ENCODE measurements around the gene DIAPH1.

Gene DIAPH1

DNA sequence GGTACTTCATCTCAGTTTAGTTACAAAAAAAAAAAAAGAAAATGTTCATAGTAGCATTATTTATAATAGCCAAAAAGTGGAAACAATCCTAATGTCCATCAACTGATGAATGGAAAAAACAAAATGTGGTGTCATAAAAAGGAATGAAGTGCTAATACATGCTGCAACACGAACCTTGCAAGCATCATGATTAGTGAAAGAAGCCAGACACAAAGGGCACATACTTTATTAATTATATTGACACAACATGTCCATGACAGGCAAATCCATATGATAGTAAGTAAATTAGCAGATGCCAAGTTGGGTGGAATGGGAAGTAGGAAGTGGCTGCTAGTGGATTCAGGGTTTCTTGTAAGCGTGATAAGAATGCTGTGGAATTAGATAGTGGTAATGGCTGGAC lies 75.7 kb downstream of the DIAPH1 start:
- Histone ChIP-seq H3K36me3 (ENCODE audit: control insufficient read depth, low read length) (peaks cover 37% of the 10 kb centered on the region), H3K9me3 (ENCODE audit: control insufficient read depth, insufficient read depth, low read length) (peaks cover 6% of the 10 kb centered on the region; the same call in 1 of the 2 replicates), H3K4me2 (ENCODE audit: low read length) (no peak overlapping the region), H3K79me2 (ENCODE audit: control insufficient read depth, low read length) (no peaks in the 10 kb centered on the region), H3K27me3 (ENCODE audit: control insufficient read depth, low read length) (no peaks in the 10 kb centered on the region), H4K20me1 (ENCODE audit: control insufficient read depth, insufficient read depth, low read depth, low read length) (no peaks in the 10 kb centered on the region), H3K27ac (ENCODE audit: low read depth, low read length) (no peak overlapping the region), H3K4me1 (ENCODE audit: control insufficient read depth, low read length) (peaks cover 5% of the 10 kb centered on the region), H3F3A (ENCODE audit: control insufficient read depth, insufficient read depth) (no peaks in the 10 kb centered on the region), H3K4me3 (ENCODE audit: low read length) (no peak overlapping the region), H3K9me2 (replicated peaks; ENCODE audit: control insufficient read depth, low read length) (no peaks in the 10 kb centered on the region)
- TF ChIP-seq, protein P1, sequence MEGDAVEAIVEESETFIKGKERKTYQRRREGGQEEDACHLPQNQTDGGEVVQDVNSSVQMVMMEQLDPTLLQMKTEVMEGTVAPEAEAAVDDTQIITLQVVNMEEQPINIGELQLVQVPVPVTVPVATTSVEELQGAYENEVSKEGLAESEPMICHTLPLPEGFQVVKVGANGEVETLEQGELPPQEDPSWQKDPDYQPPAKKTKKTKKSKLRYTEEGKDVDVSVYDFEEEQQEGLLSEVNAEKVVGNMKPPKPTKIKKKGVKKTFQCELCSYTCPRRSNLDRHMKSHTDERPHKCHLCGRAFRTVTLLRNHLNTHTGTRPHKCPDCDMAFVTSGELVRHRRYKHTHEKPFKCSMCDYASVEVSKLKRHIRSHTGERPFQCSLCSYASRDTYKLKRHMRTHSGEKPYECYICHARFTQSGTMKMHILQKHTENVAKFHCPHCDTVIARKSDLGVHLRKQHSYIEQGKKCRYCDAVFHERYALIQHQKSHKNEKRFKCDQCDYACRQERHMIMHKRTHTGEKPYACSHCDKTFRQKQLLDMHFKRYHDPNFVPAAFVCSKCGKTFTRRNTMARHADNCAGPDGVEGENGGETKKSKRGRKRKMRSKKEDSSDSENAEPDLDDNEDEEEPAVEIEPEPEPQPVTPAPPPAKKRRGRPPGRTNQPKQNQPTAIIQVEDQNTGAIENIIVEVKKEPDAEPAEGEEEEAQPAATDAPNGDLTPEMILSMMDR (IDR thresholded peaks at IDR 0.05; ENCODE audit: low read depth, low read length, poor library complexity, severe bottlenecking): no peak

DNA sequence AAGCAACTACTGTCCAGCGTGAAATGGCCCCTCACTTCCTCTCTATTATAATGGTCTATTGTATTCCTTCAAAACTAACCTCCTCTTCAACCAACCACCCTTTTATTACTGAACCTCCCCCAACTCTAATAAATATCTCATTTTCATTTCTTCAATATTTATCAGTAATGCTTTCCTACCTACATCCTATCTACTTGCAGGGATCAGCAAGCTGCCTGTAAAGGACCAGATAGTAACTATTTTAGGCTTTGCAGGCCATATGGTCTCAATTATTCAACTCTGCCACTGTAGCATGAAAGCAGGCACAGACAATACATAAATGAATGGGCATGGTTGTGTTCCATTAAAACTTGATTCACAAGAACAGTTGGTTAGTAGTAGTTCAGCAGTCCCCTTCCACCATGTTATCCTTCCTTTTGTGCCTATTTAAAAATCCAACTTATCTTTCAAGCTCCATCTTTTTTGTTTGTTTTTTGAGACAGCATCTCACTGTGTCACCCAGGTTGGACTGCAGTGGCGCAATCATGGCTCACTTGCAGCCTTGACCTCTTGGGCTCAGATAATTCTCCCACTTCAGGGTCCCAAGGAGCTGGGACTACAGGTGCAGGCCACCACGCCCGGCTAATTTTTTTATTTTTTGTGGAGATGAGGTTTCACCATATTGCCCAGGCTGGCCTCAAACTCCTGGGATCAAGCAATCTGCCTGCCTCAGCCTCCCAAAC lies 84.1 kb downstream of the DIAPH1 start:
- Histone ChIP-seq H3K9me2 (replicated peaks; ENCODE audit: control insufficient read depth, low read length) (no peaks in the 10 kb centered on the region), H3K4me3 (ENCODE audit: low read length) (no peak overlapping the region), H3K4me2 (ENCODE audit: low read length) (no peak overlapping the region), H3K27me3 (ENCODE audit: control insufficient read depth, low read length) (no peaks in the 10 kb centered on the region), H3K79me2 (ENCODE audit: control insufficient read depth, low read length) (no peaks in the 10 kb centered on the region), H3K36me3 (ENCODE audit: control insufficient read depth, low read length) (peaks cover 55% of the 10 kb centered on the region), H3K27ac (ENCODE audit: low read depth, low read length) (no peak overlapping the region), H4K20me1 (ENCODE audit: control insufficient read depth, insufficient read depth, low read depth, low read length) (no peaks in the 10 kb centered on the region), H3K4me1 (ENCODE audit: control insufficient read depth, low read length) (peaks cover 43% of the 10 kb centered on the region), H3K9me3 (ENCODE audit: control insufficient read depth, insufficient read depth, low read length) (no peaks in the 10 kb centered on the region), H3F3A (ENCODE audit: control insufficient read depth, insufficient read depth) (peaks cover 14% of the 10 kb centered on the region)
- TF ChIP-seq, protein P1 (IDR thresholded peaks at IDR 0.05; ENCODE audit: low read depth, low read length, poor library complexity, severe bottlenecking): no peak
- no peak for TF ChIP-seq EZH2phosphoT487 (IDR thresholded peaks at IDR 0.05; ENCODE audit: borderline replicate concordance, low read length)

DNA sequence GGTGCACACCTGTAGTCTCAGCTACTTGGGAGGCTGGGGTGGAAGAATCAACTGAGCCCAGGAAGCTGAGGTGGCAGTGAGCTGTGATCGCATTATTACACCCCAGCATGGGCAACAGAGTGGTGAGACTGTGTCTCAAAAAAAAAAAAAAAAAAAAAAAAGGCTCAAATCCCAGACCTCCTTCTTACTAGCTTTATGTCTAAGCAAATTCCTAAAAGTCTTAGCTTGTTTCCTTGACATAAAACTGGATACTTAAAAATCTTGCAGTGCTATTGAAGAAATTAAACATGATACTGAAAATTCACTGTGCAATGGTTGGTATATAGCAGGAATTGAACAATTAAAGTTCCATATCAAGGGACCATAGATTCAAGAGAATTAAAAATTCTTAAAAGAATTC lies 84.9 kb downstream of the DIAPH1 start:
- peaks cover 62% of the 10 kb centered on the region for H3K36me3 ChIP-seq (ENCODE audit: control insufficient read depth, low read length)
- peaks cover 50% of the 10 kb centered on the region for H3K4me1 ChIP-seq (ENCODE audit: control insufficient read depth, low read length)
- no peaks in the 10 kb centered on the region for H3K9me2 ChIP-seq (replicated peaks; ENCODE audit: control insufficient read depth, low read length)
- H3F3A ChIP-seq (ENCODE audit: control insufficient read depth, insufficient read depth): peaks cover 21% of the 10 kb centered on the region
- no peaks in the 10 kb centered on the region for H4K20me1 ChIP-seq (ENCODE audit: control insufficient read depth, insufficient read depth, low read depth, low read length)
- TF ChIP-seq, protein P1 (IDR thresholded peaks at IDR 0.05; ENCODE audit: low read depth, low read length, poor library complexity, severe bottlenecking): no peak
- no peak for TF ChIP-seq EZH2phosphoT487 (IDR thresholded peaks at IDR 0.05; ENCODE audit: borderline replicate concordance, low read length)
- peaks cover 6% of the 10 kb centered on the region for H3K79me2 ChIP-seq (ENCODE audit: control insufficient read depth, low read length)
- H3K27ac ChIP-seq (ENCODE audit: low read depth, low read length): no peak overlapping the region
- H3K4me2 ChIP-seq (ENCODE audit: low read length): no peak overlapping the region
- H3K9me3 ChIP-seq (ENCODE audit: control insufficient read depth, insufficient read depth, low read length): no peaks in the 10 kb centered on the region
- H3K27me3 ChIP-seq (ENCODE audit: control insufficient read depth, low read length): no peaks in the 10 kb centered on the region
- no peak overlapping the region for H3K4me3 ChIP-seq (ENCODE audit: low read length)

All from DOHH2 (cell line).